ENCODE measurements around the gene FBXW8.

DNA sequence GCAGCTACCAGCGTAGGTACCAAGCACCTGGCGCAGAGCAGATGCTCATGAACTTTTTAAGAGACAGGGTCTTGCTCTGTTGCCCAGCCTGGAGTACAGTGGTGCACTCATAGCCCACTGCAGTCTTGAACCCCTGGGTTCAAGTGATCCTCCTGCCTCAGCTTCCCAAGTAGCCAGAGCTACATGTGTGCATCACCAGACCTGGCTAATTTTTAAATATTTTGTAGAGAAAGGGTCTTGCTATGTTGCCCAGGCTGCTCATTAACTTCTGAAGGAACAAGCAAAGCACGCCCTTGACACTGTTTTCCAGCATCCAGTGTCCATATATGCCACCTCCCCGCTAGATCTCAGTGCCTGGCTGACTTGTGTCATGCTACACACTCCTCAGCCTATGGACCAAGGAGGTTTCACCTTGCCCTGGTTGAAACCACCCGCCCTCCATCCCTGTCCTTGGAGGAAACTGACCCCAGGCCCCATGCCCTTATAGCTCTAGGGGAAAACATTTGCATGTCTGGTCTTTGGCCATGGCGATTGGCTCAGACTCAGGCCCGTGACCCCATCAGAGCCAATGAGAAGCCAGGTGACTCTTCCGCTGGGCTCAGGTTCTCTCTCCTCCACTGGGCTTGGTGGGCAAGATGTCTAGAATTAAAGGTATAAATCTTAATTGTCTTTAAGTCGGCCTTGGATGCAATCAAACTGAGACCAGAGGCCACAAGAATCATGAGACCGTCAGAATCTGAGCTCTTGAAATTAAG is 162.2 kb downstream of the FBXW8 start:
- TF ChIP-seq, protein P1, sequence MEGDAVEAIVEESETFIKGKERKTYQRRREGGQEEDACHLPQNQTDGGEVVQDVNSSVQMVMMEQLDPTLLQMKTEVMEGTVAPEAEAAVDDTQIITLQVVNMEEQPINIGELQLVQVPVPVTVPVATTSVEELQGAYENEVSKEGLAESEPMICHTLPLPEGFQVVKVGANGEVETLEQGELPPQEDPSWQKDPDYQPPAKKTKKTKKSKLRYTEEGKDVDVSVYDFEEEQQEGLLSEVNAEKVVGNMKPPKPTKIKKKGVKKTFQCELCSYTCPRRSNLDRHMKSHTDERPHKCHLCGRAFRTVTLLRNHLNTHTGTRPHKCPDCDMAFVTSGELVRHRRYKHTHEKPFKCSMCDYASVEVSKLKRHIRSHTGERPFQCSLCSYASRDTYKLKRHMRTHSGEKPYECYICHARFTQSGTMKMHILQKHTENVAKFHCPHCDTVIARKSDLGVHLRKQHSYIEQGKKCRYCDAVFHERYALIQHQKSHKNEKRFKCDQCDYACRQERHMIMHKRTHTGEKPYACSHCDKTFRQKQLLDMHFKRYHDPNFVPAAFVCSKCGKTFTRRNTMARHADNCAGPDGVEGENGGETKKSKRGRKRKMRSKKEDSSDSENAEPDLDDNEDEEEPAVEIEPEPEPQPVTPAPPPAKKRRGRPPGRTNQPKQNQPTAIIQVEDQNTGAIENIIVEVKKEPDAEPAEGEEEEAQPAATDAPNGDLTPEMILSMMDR (IDR thresholded peaks at IDR 0.05; ENCODE audit: extremely low read depth in 1 of 2, insufficient read depth in 1 of 2, low read depth in 1 of 2, low read length in 2 of 2), result no peak
- TF ChIP-seq POLR2A (IDR thresholded peaks at IDR 0.05; ENCODE audit: low read depth, low read length), result no peak

All from endothelial cell of umbilical vein (primary cell).